Common myeloid progenitor, CD34-positive (primary cell): Measurements from ENCODE around the gene PELI2.

Experiments
- CTCF ChIA-PET: fragments of 350-600 bp; sonication (Branson Sonifier 250); formaldehyde crosslinking; loops from one replicate; lab custom pipeline; 2021; ENCODE audit warnings: antibody characterized with exemption; lab: Charles Lee
- POLR2A ChIA-PET: fragments of 350-600 bp; sonication (Branson Sonifier 250); formaldehyde crosslinking; loops from one replicate; lab custom pipeline; 2021; ENCODE audit warnings: antibody characterized with exemption; lab: Charles Lee
- DNase-seq, 3 donors: peaks; one replicate each; pipeline versions ENCODE4 v3.0.0 to v3.0.0-alpha.2; 2013
- H3K27ac ChIP-seq, 2 experiments: 1 replicate in 1 of 2; 2 replicates in 1 of 2; pipeline ENCODE4 v1.7.0; 2013; ENCODE audit warnings: inconsistent platforms in 2 of 2, low read length in 2 of 2, mild to moderate bottlenecking in 2 of 2, low read depth in 1 of 2, moderate library complexity in 1 of 2; ENCODE audit not compliant: severe bottlenecking in 2 of 2, insufficient read depth in 1 of 2, poor library complexity in 1 of 2
- H3K27me3 ChIP-seq, 5 experiments: replicated peaks in 2 of 5; 1 replicate in 3 of 5; 2 replicates in 2 of 5; pipeline versions ENCODE4 v1.6.1 to v1.7.0; 2013; ENCODE audit warnings: low read length in 4 of 5, mild to moderate bottlenecking in 2 of 5, moderate library complexity in 2 of 5, inconsistent platforms in 1 of 5; ENCODE audit not compliant: insufficient read depth in 5 of 5, control insufficient read depth in 4 of 5
- H3K36me3 ChIP-seq, 4 experiments: 1 replicate in 2 of 4; 2 replicates in 2 of 4; pipeline versions ENCODE4 v1.6.1 to v1.7.0; 2013; ENCODE audit warnings: low read length in 3 of 4, control low read depth in 1 of 4, mild to moderate bottlenecking in 1 of 4; ENCODE audit not compliant: control insufficient read depth in 4 of 4, insufficient read depth in 4 of 4
- H3K4me1 ChIP-seq, 4 experiments: 1 replicate in 3 of 4; 2 replicates in 1 of 4; pipeline versions ENCODE4 v1.6.1 to v1.7.1; 2013; ENCODE audit warnings: low read length in 3 of 4, mild to moderate bottlenecking in 3 of 4, control low read depth in 1 of 4, inconsistent platforms in 1 of 4, moderate library complexity in 1 of 4; ENCODE audit not compliant: control insufficient read depth in 4 of 4, insufficient read depth in 4 of 4; ENCODE audit errors: control extremely low read depth in 1 of 4
- H3K4me3 ChIP-seq, 7 experiments: 1 replicate in 4 of 7; 2 replicates in 3 of 7; pipeline versions ENCODE4 v1.5.1 to v1.7.0; 2013; ENCODE audit warnings: mild to moderate bottlenecking in 7 of 7, low read length in 6 of 7, moderate library complexity in 6 of 7, inconsistent platforms in 2 of 7, low read depth in 2 of 7, control low read depth in 1 of 7; ENCODE audit not compliant: insufficient read depth in 4 of 7, control insufficient read depth in 1 of 7; ENCODE audit errors: extremely low read depth in 1 of 7
- H3K9me3 ChIP-seq, 5 experiments: 1 replicate in 4 of 5; 2 replicates in 1 of 5; pipeline versions ENCODE4 v1.6.1 to v1.7.1; 2013; ENCODE audit warnings: low read length in 4 of 5, mild to moderate bottlenecking in 2 of 5, inconsistent platforms in 1 of 5, low read depth in 1 of 5, moderate library complexity in 1 of 5; ENCODE audit not compliant: control insufficient read depth in 4 of 5, insufficient read depth in 2 of 5; ENCODE audit errors: control extremely low read depth in 1 of 5
- WGBS: methylation state at CpG from one replicate; pipeline ENCODE4 v1.1.5; 2013; ENCODE audit not compliant: insufficient coverage; 5-methylcytosine and 5-hydroxymethylcytosine counted together

Gene PELI2

GRCh38 chr14:56172571-56172971, 54.4 kb downstream of the PELI2 start:
- POLR2A ChIA-PET = interaction anchor here (0.7 kb wide), 1 partner anchor 170 kb away, joined by 3 read pairs; no protein-coding TSS in a partner anchor
- no peaks in the 10 kb centered on the region for H3K27me3 ChIP-seq
- WGBS = 60% methylated on average over 3 of the region's 3 CpGs
- peak overlapping the region in 1 of 2 experiments; percentile 33 for H3K27ac ChIP-seq
- CTCF ChIA-PET = interaction anchor here (1.3 kb wide), 1 partner anchor 16 kb away, joined by 4 read pairs; no protein-coding TSS in a partner anchor
- peaks cover 2 to 68% (median 42%) of the 10 kb centered on the region in 4 experiments for H3K4me1 ChIP-seq
- H3K9me3 ChIP-seq = no peaks in the 10 kb centered on the region
- no peaks in the 10 kb centered on the region for H3K36me3 ChIP-seq
- peak; percentile 26 to 85 (median 70) for DNase-seq
- peak overlapping the region in 3 of 7 experiments; percentile 27 to 47 (median 44) for H3K4me3 ChIP-seq

GRCh38 chr14:56173365-56173922, 55.2 kb downstream of the PELI2 start:
- H3K4me1 ChIP-seq = peaks cover 2 to 70% (median 42%) of the 10 kb centered on the region in 4 experiments
- peak overlapping the region in 2 of 7 experiments; percentile 27 to 47 for H3K4me3 ChIP-seq
- H3K36me3 ChIP-seq = peaks cover 0 to 2% (median 0%) of the 10 kb centered on the region in 4 experiments
- H3K27me3 ChIP-seq = no peaks in the 10 kb centered on the region
- WGBS = 74% methylated on average over 5 of the region's 6 CpGs
- peak overlapping the region in 1 of 2 experiments; percentile 33 for H3K27ac ChIP-seq
- ChIA-PET POLR2A (interaction anchor here (0.7 kb wide), 1 partner anchor 169 kb away, joined by 3 read pairs; no protein-coding TSS in a partner anchor), CTCF (no interaction called here)
- peak; percentile 30 to 93 (median 85) for DNase-seq
- no peaks in the 10 kb centered on the region for H3K9me3 ChIP-seq

GRCh38 chr14:56175773-56176172, 57.6 kb downstream of the PELI2 start:
- Histone ChIP-seq H3K9me3 (no peaks in the 10 kb centered on the region), H3K4me1 (peaks cover 2 to 64% (median 44%) of the 10 kb centered on the region in 4 experiments), H3K27me3 (no peaks in the 10 kb centered on the region), H3K27ac (no peak overlapping the region), H3K36me3 (peaks cover 0 to 9% (median 5%) of the 10 kb centered on the region in 4 experiments), H3K4me3 (no peak overlapping the region)
- ChIA-PET CTCF (interaction anchor here (1.3 kb wide), 1 partner anchor 13 kb away, joined by 3 read pairs; no protein-coding TSS in a partner anchor), POLR2A (no interaction called here)
- DNase-seq = no peak
- 100% methylated on average over 1 of the region's 2 CpGs for WGBS

GRCh38 chr14:56176530-56176929, 58.3 kb downstream of the PELI2 start:
- POLR2A ChIA-PET = no interaction called here
- 100% methylated on average over 2 of the region's 3 CpGs for WGBS
- DNase-seq = no peak
- Histone ChIP-seq H3K27me3 (no peaks in the 10 kb centered on the region), H3K9me3 (no peaks in the 10 kb centered on the region), H3K36me3 (peaks cover 0 to 10% (median 7%) of the 10 kb centered on the region in 4 experiments), H3K4me3 (no peak overlapping the region), H3K4me1 (peaks cover 2 to 58% (median 42%) of the 10 kb centered on the region in 4 experiments), H3K27ac (no peak overlapping the region)
- CTCF ChIA-PET = interaction anchor here (0.7 to 1.8 kb wide), 3 partner anchors 29 to 164 kb away, joined by 3 to 4 read pairs (median 3); no protein-coding TSS in a partner anchor

- 94% methylated on average over 2 of the region's 2 CpGs for WGBS
- H3K27ac ChIP-seq = no peak overlapping the region
- peaks cover 2 to 53% (median 37%) of the 10 kb centered on the region in 4 experiments for H3K4me1 ChIP-seq
- no peaks in the 10 kb centered on the region for H3K27me3 ChIP-seq
- no peaks in the 10 kb centered on the region for H3K9me3 ChIP-seq
- no peak overlapping the region for H3K4me3 ChIP-seq
- POLR2A ChIA-PET = no interaction called here
- no peak for DNase-seq
- peaks cover 0 to 12% (median 8%) of the 10 kb centered on the region in 4 experiments for H3K36me3 ChIP-seq
- CTCF ChIA-PET = interaction anchor here (0.7 to 1.8 kb wide), 3 partner anchors 29 to 164 kb away, joined by 3 to 4 read pairs (median 3); no protein-coding TSS in a partner anchor
Observed at GRCh38 chr14:56177036-56177435, 58.8 kb downstream of the PELI2 start.

- Histone ChIP-seq H3K27me3 (no peaks in the 10 kb centered on the region), H3K36me3 (peaks cover 0 to 14% (median 8%) of the 10 kb centered on the region in 4 experiments), H3K4me3 (no peak overlapping the region), H3K27ac (no peak overlapping the region), H3K4me1 (peaks cover 0 to 15% (median 7%) of the 10 kb centered on the region in 4 experiments), H3K9me3 (no peaks in the 10 kb centered on the region)
- POLR2A ChIA-PET = no interaction called here
- no peak for DNase-seq
- CTCF ChIA-PET = interaction anchor here (0.8 to 1.4 kb wide), 2 partner anchors 13 to 47 kb away, joined by 3 to 4 read pairs; no protein-coding TSS in a partner anchor
- 84% methylated on average over 4 of the region's 4 CpGs for WGBS
Observed at GRCh38 chr14:56180754-56181542, 62.7 kb downstream of the PELI2 start.
